PC-3 (cell line): ENCODE measurements around the gene MYRFL.

Source experiments
- CTCF ChIP-seq: fragments of 300-600 bp; sonication (generic); conservative IDR thresholded peaks from 2 replicates; pipeline ENCODE4 v1.5.1; 2017; ENCODE audit warnings: antibody characterized with exemption, low read depth, mild to moderate bottlenecking, low read length
- EZH2 ChIP-seq: fragments of 300-600 bp; sonication (generic); IDR thresholded peaks from one replicate; pipeline ENCODE4 v1.6.1; 2017; ENCODE audit warnings: antibody characterized with exemption, mild to moderate bottlenecking, low read length; ENCODE audit not compliant: unreplicated experiment
- EZH2phosphoT487 ChIP-seq: fragments of 300-600 bp; sonication (generic); IDR thresholded peaks from 2 replicates; pipeline ENCODE4 v1.6.1; 2018; ENCODE audit warnings: mild to moderate bottlenecking, antibody characterized with exemption, low read length, borderline replicate concordance

DNA sequence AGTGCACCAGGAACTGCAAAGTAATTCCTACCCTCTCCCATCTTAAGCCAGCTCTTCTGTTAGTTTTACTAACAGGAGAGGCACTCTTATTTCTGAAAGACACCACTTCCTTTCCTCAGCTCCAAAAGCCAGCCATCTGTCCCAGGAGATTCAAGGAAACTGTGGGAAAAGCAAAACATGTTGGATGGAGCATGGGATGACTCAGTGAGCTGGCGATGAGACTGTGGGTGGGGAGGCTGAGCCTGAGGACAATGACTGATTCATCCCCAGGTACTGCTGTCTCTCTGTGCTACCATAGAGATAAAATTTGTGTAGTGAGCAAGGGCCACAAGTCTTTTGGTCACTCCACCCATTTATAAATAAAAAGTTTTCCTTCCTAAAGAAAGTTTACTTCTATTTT is 141.4 kb downstream of the MYRFL start:
- TF ChIP-seq CTCF = no peak
- TF ChIP-seq EZH2 = no peak
- TF ChIP-seq EZH2phosphoT487 = no peak
